ENCODE data around the gene CHN2. TPM values are rescaled to one million over a fixed set of nuclear protein-coding genes. Genes with fewer than 3 reads are reported as not detected.

Gene CHN2
- total RNA-seq, 1 experiment from 2014 or later = 7.7 TPM

- Histone ChIP-seq H3K4me3 (ENCODE audit: low read length) (no peak overlapping the region; the same call in 1 of the 2 replicates), H4K20me1 (ENCODE audit: low read length) (no peaks in the 10 kb centered on the region), H3K9me3 (ENCODE audit: low read length) (no peaks in the 10 kb centered on the region), H3K4me2 (ENCODE audit: low read length) (peak overlapping the region; percentile 54), H3F3A (ENCODE audit: low read length, unreplicated experiment) (peaks cover 10% of the 10 kb centered on the region), H3K36me3 (ENCODE audit: low read depth, low read length) (no peaks in the 10 kb centered on the region), H3K9ac (ENCODE audit: low read length) (no peak overlapping the region), H3K9me2 (replicated peaks; ENCODE audit: low read length) (no peaks in the 10 kb centered on the region), H3K79me2 (ENCODE audit: low read length) (no peaks in the 10 kb centered on the region), H3K27ac (ENCODE audit: low read length) (peak overlapping the region; percentile 71), H3K4me1 (ENCODE audit: insufficient read depth, low read length) (peaks cover 32% of the 10 kb centered on the region), H2AFZ (ENCODE audit: low read length) (no peak overlapping the region), H3K27me3 (ENCODE audit: low read length) (no peaks in the 10 kb centered on the region)
- ChIA-PET POLR2A (ENCODE audit: unreplicated experiment) (interaction anchor here (0.7 kb wide), 1 partner anchor 148 kb away, joined by 5 read pairs; no protein-coding TSS in a partner anchor), CTCF (interaction anchor here (0.6 to 1.0 kb wide), 3 partner anchors 41 to 472 kb away, joined by 3 to 4 read pairs (median 4); no protein-coding TSS in a partner anchor)
- TF ChIP-seq EZH2 (IDR thresholded peaks at IDR 0.05; ENCODE audit: low read length, unreplicated experiment) (no peak), CTCF (conservative IDR thresholded peaks at IDR 0.05; ENCODE audit: low read depth, low read length) (no peak), EZH2phosphoT487 (IDR thresholded peaks at IDR 0.05; ENCODE audit: borderline replicate concordance, low read length) (no peak)
- BruUV-seq (replicated peaks) = no TSS peak
- ATAC-seq (peak; percentile 95), DNase-seq (peak; percentile 81)
- intact Hi-C loops (cut with micrococcal nuclease) = loop anchor here (1.0 to 5.0 kb wide), 4 partner anchors 41 to 173 kb away; partner anchors contain the start of gene PRR15
Observed at GRCh38 chr7:29449569-29450260, 255.1 kb downstream of the CHN2 start.

GRCh38 chr7:29453021-29453420 is 258.4 kb downstream of the CHN2 start:
- Histone ChIP-seq H3K4me2 (ENCODE audit: low read length) (no peak overlapping the region), H3F3A (ENCODE audit: low read length, unreplicated experiment) (peaks cover 10% of the 10 kb centered on the region), H3K9me2 (replicated peaks; ENCODE audit: low read length) (no peaks in the 10 kb centered on the region), H3K27me3 (ENCODE audit: low read length) (no peaks in the 10 kb centered on the region), H3K4me3 (ENCODE audit: low read length) (no peak overlapping the region), H3K36me3 (ENCODE audit: low read depth, low read length) (no peaks in the 10 kb centered on the region), H3K27ac (ENCODE audit: low read length) (no peak overlapping the region), H3K79me2 (ENCODE audit: low read length) (no peaks in the 10 kb centered on the region), H4K20me1 (ENCODE audit: low read length) (no peaks in the 10 kb centered on the region), H3K9me3 (ENCODE audit: low read length) (no peaks in the 10 kb centered on the region), H3K9ac (ENCODE audit: low read length) (no peak overlapping the region), H3K4me1 (ENCODE audit: insufficient read depth, low read length) (peaks cover 22% of the 10 kb centered on the region), H2AFZ (ENCODE audit: low read length) (no peak overlapping the region)
- TF ChIP-seq EZH2phosphoT487 (IDR thresholded peaks at IDR 0.05; ENCODE audit: borderline replicate concordance, low read length) (no peak), EZH2 (IDR thresholded peaks at IDR 0.05; ENCODE audit: low read length, unreplicated experiment) (no peak), CTCF (conservative IDR thresholded peaks at IDR 0.05; ENCODE audit: low read depth, low read length) (no peak)
- intact Hi-C loops (cut with micrococcal nuclease) = loop anchor here (5.0 kb wide), 1 partner anchor 154 kb away; no protein-coding TSS in a partner anchor
- BruUV-seq (replicated peaks) = no TSS peak
- CTCF ChIA-PET = no interaction called here
- ATAC-seq (no peak), DNase-seq (no peak)
- POLR2A ChIA-PET (ENCODE audit: unreplicated experiment) = no interaction called here

GRCh38 chr7:29454464-29454863 is 259.9 kb downstream of the CHN2 start:
- Histone ChIP-seq H3K9me2 (replicated peaks; ENCODE audit: low read length) (no peaks in the 10 kb centered on the region), H3K27me3 (ENCODE audit: low read length) (no peaks in the 10 kb centered on the region), H3K9ac (ENCODE audit: low read length) (no peak overlapping the region), H4K20me1 (ENCODE audit: low read length) (no peaks in the 10 kb centered on the region), H3K79me2 (ENCODE audit: low read length) (no peaks in the 10 kb centered on the region), H3K4me1 (ENCODE audit: insufficient read depth, low read length) (peaks cover 11% of the 10 kb centered on the region), H3K9me3 (ENCODE audit: low read length) (no peaks in the 10 kb centered on the region), H3F3A (ENCODE audit: low read length, unreplicated experiment) (peaks cover under 1% of the 10 kb centered on the region), H3K4me3 (ENCODE audit: low read length) (no peak overlapping the region), H3K27ac (ENCODE audit: low read length) (no peak overlapping the region), H2AFZ (ENCODE audit: low read length) (no peak overlapping the region), H3K4me2 (ENCODE audit: low read length) (no peak overlapping the region), H3K36me3 (ENCODE audit: low read depth, low read length) (no peaks in the 10 kb centered on the region)
- ATAC-seq (no peak), DNase-seq (no peak)
- intact Hi-C loops (cut with micrococcal nuclease) = loop anchor here (5.0 kb wide), 1 partner anchor 153 kb away; no protein-coding TSS in a partner anchor
- POLR2A ChIA-PET (ENCODE audit: unreplicated experiment) = no interaction called here
- CTCF ChIA-PET = no interaction called here
- BruUV-seq (replicated peaks) = no TSS peak
- no peak for TF ChIP-seq CTCF (conservative IDR thresholded peaks at IDR 0.05; ENCODE audit: low read depth, low read length)
- TF ChIP-seq EZH2 (IDR thresholded peaks at IDR 0.05; ENCODE audit: low read length, unreplicated experiment) = no peak
- no peak for TF ChIP-seq EZH2phosphoT487 (IDR thresholded peaks at IDR 0.05; ENCODE audit: borderline replicate concordance, low read length)
